Activated naive CD8-positive, alpha-beta T cell treated with anti-CD3 and anti-CD28 coated beads, Interleukin-2, amount 50 U/mL, for 24 hours (primary cell): ENCODE results near the gene ZNF284.

ENCODE experiments used
- ATAC-seq: fragments of 150-1000 bp; cut with Tn5 transposase; one replicate; pipeline ENCODE4 v1.10.0; 2021
- DNase-seq: peaks from one replicate; pipeline ENCODE4 v3.0.0; 2021
- H3K27ac Mint-ChIP-seq: one replicate; pipeline ENCODE4 v1.8.0; 2021; ENCODE audit warnings: mild to moderate bottlenecking, mixed read lengths
- H3K27me3 Mint-ChIP-seq: one replicate; pipeline ENCODE4 v1.8.0; 2021; ENCODE audit warnings: mixed read lengths
- H3K36me3 Mint-ChIP-seq: one replicate; pipeline ENCODE4 v1.8.0; 2021; ENCODE audit warnings: low read depth, mixed read lengths
- H3K4me1 Mint-ChIP-seq: one replicate; pipeline ENCODE4 v1.8.0; 2021; ENCODE audit warnings: mixed read lengths
- H3K4me3 Mint-ChIP-seq: one replicate; pipeline ENCODE4 v1.8.0; 2021; ENCODE audit warnings: mild to moderate bottlenecking, moderate library complexity, mixed read lengths
- H3K9me3 Mint-ChIP-seq: one replicate; pipeline ENCODE4 v1.8.0; 2021; ENCODE audit warnings: mixed read lengths

The ZNF284 gene

GRCh38 chr19:44071824-44072542 is at the start of gene ZNF284:
Gene ZNF284, plus strand, starts transcription at chr19:44072159. Its CDS starts 4,231 bp downstream, at chr19:44076390.
- H3K27ac Mint-ChIP-seq: peak within 1 kb of the TSS; percentile 68
- DNase-seq (peak; percentile 78), ATAC-seq (peak; percentile 100)
- peak within 1 kb of the TSS; percentile 84 for H3K4me3 Mint-ChIP-seq
- H3K36me3 Mint-ChIP-seq: peaks cover 30% of the 10 kb centered on the region
- H3K9me3 Mint-ChIP-seq: peaks cover 48% of the 10 kb centered on the region
- peaks cover 22% of the 10 kb centered on the region for H3K4me1 Mint-ChIP-seq
- H3K27me3 Mint-ChIP-seq: no peaks in the 10 kb centered on the region

- H3K27me3 Mint-ChIP-seq: peaks cover 2% of the 10 kb centered on the region
- H3K4me3 Mint-ChIP-seq: peak overlapping the region; percentile 94
- DNase-seq: no peak
- H3K36me3 Mint-ChIP-seq: peaks cover 42% of the 10 kb centered on the region
- no peak for ATAC-seq
- H3K9me3 Mint-ChIP-seq: peaks cover 46% of the 10 kb centered on the region
- peaks cover 18% of the 10 kb centered on the region for H3K4me1 Mint-ChIP-seq
- H3K27ac Mint-ChIP-seq: peak overlapping the region; percentile 91
These were observed 47.1 kb upstream of the ZNF284 start for GRCh38 chr19:44024900-44025216.

GRCh38 chr19:44025217-44025936 is 46.6 kb upstream of the ZNF284 start, which contains the start of gene ZNF222:
Gene ZNF222, plus strand, starts transcription at chr19:44025379. Its CDS starts 58 bp downstream, at chr19:44025437.
- H3K9me3 Mint-ChIP-seq: peaks cover 44% of the 10 kb centered on the region
- H3K4me3 Mint-ChIP-seq: peak within 1 kb of the TSS; percentile 94
- ATAC-seq (peak; percentile 100), DNase-seq (peak; percentile 78)
- H3K27me3 Mint-ChIP-seq: no peaks in the 10 kb centered on the region
- H3K27ac Mint-ChIP-seq: peak within 1 kb of the TSS; percentile 91
- H3K4me1 Mint-ChIP-seq: peaks cover 18% of the 10 kb centered on the region
- H3K36me3 Mint-ChIP-seq: peaks cover 48% of the 10 kb centered on the region

DNA sequence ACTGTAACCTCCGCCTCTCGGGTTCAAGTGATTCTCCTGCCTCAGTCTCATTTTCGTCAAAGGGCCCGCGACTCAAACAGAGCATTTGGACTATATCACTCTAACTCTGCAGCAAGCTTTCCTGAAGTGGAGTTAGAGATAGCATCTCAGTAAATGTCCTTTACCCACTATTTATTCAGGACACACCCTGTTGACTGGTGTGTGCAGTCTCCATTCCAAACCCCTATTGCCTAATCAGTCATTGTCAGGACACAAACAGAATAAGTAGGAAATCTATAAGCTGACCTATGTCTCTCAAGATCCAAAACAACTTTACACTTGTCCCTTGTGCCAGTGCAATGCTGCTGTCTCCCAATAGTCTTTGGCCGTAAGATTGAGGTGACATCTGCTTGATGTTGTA is 45.3 kb upstream of the ZNF284 start:
- H3K27ac Mint-ChIP-seq: no peak overlapping the region
- H3K27me3 Mint-ChIP-seq: no peaks in the 10 kb centered on the region
- no peak overlapping the region for H3K4me3 Mint-ChIP-seq
- H3K4me1 Mint-ChIP-seq: peaks cover 18% of the 10 kb centered on the region
- ATAC-seq (no peak), DNase-seq (no peak)
- peaks cover 60% of the 10 kb centered on the region for H3K36me3 Mint-ChIP-seq
- peaks cover 50% of the 10 kb centered on the region for H3K9me3 Mint-ChIP-seq

DNA sequence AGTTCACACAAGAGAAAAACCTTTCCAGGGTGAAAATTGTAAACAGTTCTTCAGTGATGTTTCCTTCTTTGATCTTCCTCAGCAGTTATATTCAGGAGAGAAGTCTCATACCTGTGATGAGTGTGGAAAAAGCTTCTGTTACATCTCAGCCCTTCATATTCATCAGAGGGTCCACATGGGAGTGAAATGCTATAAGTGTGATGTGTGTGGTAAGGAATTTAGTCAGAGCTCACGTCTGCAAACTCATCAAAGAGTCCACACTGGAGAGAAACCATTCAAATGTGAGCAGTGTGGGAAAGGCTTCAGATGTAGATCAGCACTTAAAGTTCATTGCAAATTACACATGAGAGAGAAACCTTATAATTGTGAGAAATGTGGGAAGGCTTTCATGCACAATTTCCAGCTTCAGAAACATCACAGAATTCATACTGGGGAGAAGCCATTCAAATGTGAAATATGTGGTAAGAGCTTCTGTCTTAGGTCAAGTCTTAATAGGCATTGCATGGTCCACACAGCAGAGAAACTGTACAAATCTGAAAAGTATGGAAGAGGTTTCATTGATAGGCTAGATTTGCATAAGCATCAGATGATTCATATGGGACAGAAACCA is 39.9 kb upstream of the ZNF284 start:
- peaks cover 76% of the 10 kb centered on the region for H3K36me3 Mint-ChIP-seq
- H3K9me3 Mint-ChIP-seq: peaks cover 79% of the 10 kb centered on the region
- H3K27me3 Mint-ChIP-seq: no peaks in the 10 kb centered on the region

DNA sequence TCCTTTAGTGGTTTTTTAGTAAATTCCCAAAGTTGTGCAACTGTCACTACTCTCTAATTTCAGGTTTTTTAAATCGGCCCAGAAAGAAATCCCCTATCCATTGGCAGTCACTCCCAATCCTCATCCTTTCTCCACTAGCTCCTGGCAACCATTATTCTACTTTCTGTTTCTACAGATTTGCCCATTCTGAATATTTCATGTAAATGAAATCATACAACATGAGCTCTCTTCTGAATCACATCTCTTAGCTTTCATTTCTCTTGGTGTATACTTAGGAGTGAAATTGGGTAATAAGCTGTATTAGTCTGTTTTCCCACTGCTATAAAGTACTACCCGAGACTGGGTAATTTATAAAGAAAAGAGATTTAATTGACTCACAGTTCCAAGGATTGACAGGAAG is 29.8 kb upstream of the ZNF284 start:
- Mint-ChIP-seq H3K36me3 (peaks cover 7% of the 10 kb centered on the region), H3K27me3 (peaks cover 5% of the 10 kb centered on the region), H3K4me1 (no peaks in the 10 kb centered on the region), H3K9me3 (peaks cover 66% of the 10 kb centered on the region), H3K4me3 (no peak overlapping the region), H3K27ac (no peak overlapping the region)
- ATAC-seq: no peak
- no peak for DNase-seq

More for the DNA sequence above, 39.9 kb upstream of the ZNF284 start:
- no peaks in the 10 kb centered on the region for H3K4me1 Mint-ChIP-seq
- H3K27ac Mint-ChIP-seq: no peak overlapping the region
- ATAC-seq: no peak
- DNase-seq: no peak
- H3K4me3 Mint-ChIP-seq: no peak overlapping the region

DNA sequence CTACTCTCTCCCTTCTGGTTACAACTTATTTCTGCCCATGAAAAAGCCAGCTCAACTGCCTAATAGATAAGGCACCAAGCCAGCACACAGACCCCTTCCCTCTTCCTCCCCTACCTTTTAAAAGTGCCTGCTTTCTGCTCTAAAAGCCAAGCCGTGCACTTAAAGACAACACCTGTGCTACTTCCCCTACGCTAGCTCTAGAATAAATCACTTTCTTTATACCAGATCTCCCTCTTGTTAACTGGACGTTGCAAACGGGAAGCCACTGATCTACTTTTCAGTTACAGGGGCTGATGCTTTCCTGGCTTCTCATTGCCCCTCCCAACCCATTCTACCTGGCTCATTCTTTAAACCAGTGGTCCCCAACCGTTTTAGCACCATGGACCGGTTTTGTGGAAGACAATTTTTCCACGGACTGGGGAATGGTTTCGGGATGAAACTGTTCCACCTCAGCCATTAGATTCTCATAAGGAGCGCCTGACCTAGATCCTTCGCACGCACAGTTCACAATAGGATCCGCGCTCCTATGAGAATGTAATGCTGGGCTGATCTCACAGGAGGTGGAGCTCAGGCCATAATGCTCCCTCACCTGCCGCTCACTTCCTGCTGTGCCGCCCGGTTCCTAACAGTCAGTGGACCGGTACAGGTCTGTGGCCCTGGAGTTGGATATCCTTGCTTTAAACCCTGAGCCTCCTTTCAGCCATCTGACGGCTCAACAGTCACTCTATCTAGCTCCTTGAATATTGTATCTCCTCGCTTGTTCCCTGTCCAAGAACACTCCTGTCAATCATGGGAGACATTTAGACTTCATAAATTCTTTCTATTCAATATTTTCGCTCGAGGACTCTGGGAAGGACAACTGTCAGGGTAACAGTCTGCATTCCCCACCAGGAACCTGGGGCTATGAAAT is 21.0 kb upstream of the ZNF284 start:
- DNase-seq: peak; percentile 7
- Mint-ChIP-seq H3K9me3 (peaks cover 55% of the 10 kb centered on the region), H3K4me3 (peak overlapping the region; percentile 85), H3K4me1 (peaks cover 22% of the 10 kb centered on the region), H3K27me3 (peaks cover 5% of the 10 kb centered on the region), H3K27ac (peak overlapping the region; percentile 72), H3K36me3 (peaks cover 32% of the 10 kb centered on the region)
- ATAC-seq: peak; percentile 65

GRCh38 chr19:44051650-44052402 is 20.1 kb upstream of the ZNF284 start, which contains the start of gene ZNF223:
Gene ZNF223, plus strand, starts transcription at chr19:44052036. Its CDS starts 3,141 bp downstream, at chr19:44055177.
- peaks cover 51% of the 10 kb centered on the region for H3K9me3 Mint-ChIP-seq
- H3K4me3 Mint-ChIP-seq: peak within 1 kb of the TSS; percentile 85
- peak within 1 kb of the TSS; percentile 72 for H3K27ac Mint-ChIP-seq
- peak; percentile 81 for ATAC-seq
- H3K4me1 Mint-ChIP-seq: peaks cover 22% of the 10 kb centered on the region
- DNase-seq: peak; percentile 64
- peaks cover 5% of the 10 kb centered on the region for H3K27me3 Mint-ChIP-seq
- peaks cover 35% of the 10 kb centered on the region for H3K36me3 Mint-ChIP-seq

DNA sequence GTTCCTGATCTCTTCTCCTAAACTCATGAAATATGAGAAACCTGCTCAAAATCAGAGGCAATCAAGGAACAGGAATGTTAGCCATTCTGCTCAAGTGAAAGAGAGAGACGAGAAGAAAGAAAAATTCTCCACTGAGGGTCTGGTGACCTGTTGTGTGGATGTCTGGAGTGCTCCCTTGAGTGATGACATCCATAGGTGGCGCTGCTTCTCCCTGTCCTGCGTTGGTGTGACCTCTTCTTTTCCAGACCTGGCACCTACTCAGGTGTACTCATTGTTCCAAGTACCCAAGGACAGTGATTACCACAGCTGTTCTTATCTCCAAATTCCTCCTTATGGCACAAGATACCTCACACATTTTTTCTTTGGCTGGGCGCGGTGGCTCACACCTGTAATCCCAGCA is 16.1 kb upstream of the ZNF284 start:
- Mint-ChIP-seq H3K4me3 (no peak overlapping the region), H3K36me3 (peaks cover 70% of the 10 kb centered on the region), H3K4me1 (peaks cover 19% of the 10 kb centered on the region), H3K27me3 (no peaks in the 10 kb centered on the region), H3K27ac (no peak overlapping the region), H3K9me3 (peaks cover 51% of the 10 kb centered on the region)
- no peak for DNase-seq
- no peak for ATAC-seq

- DNase-seq: no peak
- Mint-ChIP-seq H3K27ac (no peak overlapping the region), H3K4me3 (no peak overlapping the region), H3K9me3 (peaks cover 51% of the 10 kb centered on the region), H3K4me1 (no peaks in the 10 kb centered on the region), H3K27me3 (no peaks in the 10 kb centered on the region), H3K36me3 (peaks cover 86% of the 10 kb centered on the region)
- no peak for ATAC-seq
These were observed 12.7 kb upstream of the ZNF284 start for GRCh38 chr19:44059229-44059628.

DNA sequence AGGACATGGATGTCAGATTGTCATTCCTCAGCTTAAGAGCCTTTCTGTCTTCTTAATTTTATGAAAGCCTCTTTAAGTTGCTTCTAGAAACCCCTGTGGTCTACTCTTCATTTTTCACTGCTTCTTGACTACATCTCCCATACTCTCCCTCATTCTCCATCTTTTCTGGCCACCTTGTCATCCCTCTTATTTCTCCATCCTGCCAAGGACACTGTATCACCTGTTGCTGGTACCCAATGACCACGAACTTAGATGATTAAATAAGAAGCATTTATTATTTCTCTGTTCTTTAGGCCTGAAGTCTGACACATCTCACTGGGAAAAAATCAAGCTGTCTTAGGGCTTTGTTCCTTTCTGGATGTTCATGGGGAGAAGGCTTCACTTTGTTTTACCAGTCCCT is 10.9 kb upstream of the ZNF284 start:
- H3K27me3 Mint-ChIP-seq: no peaks in the 10 kb centered on the region
- no peak overlapping the region for H3K27ac Mint-ChIP-seq
- H3K4me3 Mint-ChIP-seq: no peak overlapping the region
- DNase-seq: no peak
- H3K4me1 Mint-ChIP-seq: no peaks in the 10 kb centered on the region
- peaks cover 47% of the 10 kb centered on the region for H3K9me3 Mint-ChIP-seq
- ATAC-seq: no peak
- peaks cover 83% of the 10 kb centered on the region for H3K36me3 Mint-ChIP-seq

- no peak for DNase-seq
- no peaks in the 10 kb centered on the region for H3K27me3 Mint-ChIP-seq
- peaks cover 5% of the 10 kb centered on the region for H3K4me1 Mint-ChIP-seq
- H3K4me3 Mint-ChIP-seq: no peak overlapping the region
- no peak overlapping the region for H3K27ac Mint-ChIP-seq
- no peak for ATAC-seq
- H3K9me3 Mint-ChIP-seq: peaks cover 68% of the 10 kb centered on the region
- peaks cover 63% of the 10 kb centered on the region for H3K36me3 Mint-ChIP-seq
These were observed 5.7 kb upstream of the ZNF284 start for GRCh38 chr19:44066305-44066704.

- peaks cover 22% of the 10 kb centered on the region for H3K4me1 Mint-ChIP-seq
- ATAC-seq: no peak
- H3K9me3 Mint-ChIP-seq: peaks cover 63% of the 10 kb centered on the region
- no peak for DNase-seq
- no peak overlapping the region for H3K4me3 Mint-ChIP-seq
- H3K27me3 Mint-ChIP-seq: no peaks in the 10 kb centered on the region
- peaks cover 40% of the 10 kb centered on the region for H3K36me3 Mint-ChIP-seq
- no peak overlapping the region for H3K27ac Mint-ChIP-seq
These were observed 2.5 kb upstream of the ZNF284 start for GRCh38 chr19:44069415-44069814.
